Measurements from ENCODE around the gene MAN1A1. TPM values are rescaled to one million over a fixed set of nuclear protein-coding genes. Genes with fewer than 3 reads are reported as not detected.

The MAN1A1 gene
- total and polyA plus RNA-seq, 11 donors, result 5.6 to 30.6 (median 12.6) TPM

DNA sequence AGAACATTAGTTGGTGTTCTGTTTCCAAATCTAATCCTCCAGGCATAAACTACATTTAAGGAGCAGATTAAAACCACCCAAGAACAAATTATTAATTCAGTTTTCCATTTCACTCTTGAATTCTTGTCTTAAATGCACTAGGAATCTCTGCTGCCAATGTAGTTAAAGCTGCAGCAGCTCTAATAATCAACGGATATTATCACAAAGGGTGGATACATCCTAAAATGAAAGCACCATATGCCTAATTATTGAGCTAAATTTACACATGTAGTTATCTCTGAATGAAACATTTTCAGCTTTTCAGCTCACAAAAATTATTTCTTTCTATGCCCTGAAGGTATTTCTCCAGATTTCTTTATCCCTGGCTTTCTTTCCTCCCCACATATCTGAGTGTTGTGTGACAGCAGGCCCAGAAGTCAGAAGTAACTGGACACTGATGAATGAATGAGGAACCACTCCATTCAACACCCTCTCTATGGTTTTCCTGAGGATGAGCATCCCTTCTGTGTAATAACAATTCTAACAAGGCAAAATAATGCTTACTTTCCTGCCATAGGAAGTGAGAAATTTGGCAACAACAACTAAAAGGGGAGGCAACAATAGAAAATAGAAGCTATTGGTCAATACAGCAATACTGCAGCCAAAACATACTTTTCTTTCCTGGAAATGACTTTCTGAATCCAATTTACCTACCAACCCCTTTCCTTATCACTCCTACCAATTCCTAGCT is 14.9 kb downstream of the MAN1A1 start:
- TF ChIP-seq, protein P1, sequence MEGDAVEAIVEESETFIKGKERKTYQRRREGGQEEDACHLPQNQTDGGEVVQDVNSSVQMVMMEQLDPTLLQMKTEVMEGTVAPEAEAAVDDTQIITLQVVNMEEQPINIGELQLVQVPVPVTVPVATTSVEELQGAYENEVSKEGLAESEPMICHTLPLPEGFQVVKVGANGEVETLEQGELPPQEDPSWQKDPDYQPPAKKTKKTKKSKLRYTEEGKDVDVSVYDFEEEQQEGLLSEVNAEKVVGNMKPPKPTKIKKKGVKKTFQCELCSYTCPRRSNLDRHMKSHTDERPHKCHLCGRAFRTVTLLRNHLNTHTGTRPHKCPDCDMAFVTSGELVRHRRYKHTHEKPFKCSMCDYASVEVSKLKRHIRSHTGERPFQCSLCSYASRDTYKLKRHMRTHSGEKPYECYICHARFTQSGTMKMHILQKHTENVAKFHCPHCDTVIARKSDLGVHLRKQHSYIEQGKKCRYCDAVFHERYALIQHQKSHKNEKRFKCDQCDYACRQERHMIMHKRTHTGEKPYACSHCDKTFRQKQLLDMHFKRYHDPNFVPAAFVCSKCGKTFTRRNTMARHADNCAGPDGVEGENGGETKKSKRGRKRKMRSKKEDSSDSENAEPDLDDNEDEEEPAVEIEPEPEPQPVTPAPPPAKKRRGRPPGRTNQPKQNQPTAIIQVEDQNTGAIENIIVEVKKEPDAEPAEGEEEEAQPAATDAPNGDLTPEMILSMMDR (IDR thresholded peaks at IDR 0.05), result no peak
- TF ChIP-seq POLR2A (IDR thresholded peaks at IDR 0.05), result no peak
- Histone ChIP-seq H3K36me3 (peaks cover 0 to 5% (median 0%) of the 10 kb centered on the region in 9 donors), H3K4me3 (no peak overlapping the region), H3K9me3 (no peaks in the 10 kb centered on the region), H3K27me3 (no peaks in the 10 kb centered on the region), H3K4me1 (peaks cover 0 to 65% (median 25%) of the 10 kb centered on the region in 12 donors), H3K27ac (peak overlapping the region in 10 of 12 donors; percentile 4 to 68 (median 30))
- WGBS, 4 donors, result 33 to 38% (median 36%) methylated on average over 1 of the region's 1 CpG
- intact Hi-C loops (cut with DNase I), result no loop called here
- DNase-seq, result no peak
- ATAC-seq, result peak; percentile 15 to 72 (median 68)

DNA sequence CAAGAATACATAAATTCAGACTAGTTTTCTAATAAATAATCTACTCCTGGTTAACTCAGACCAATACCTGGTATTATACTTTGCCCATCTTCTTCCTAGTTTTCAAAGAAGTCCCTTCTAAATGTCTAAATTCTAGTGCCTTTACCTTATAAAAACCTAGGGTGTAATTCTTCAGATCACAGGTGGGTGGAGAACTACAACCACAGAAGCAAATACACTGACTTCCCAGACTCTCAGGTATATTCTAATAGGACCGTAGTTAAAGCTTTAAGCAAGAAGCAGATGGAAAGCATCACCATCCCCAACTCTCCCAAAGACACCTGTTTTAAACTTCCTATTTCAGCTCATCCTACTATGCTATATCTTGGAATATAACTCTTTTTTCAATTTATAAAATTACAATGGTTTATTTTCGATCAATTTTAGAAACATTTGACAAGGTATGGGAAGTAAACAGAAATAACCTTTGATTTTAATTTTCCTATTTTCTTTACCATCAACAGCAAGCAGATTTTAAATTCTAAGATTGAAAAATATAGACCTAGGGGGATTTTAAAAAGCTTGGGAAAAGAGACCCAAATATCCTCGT is 15.8 kb downstream of the MAN1A1 start:
- H3K9me3 ChIP-seq, result no peaks in the 10 kb centered on the region
- peaks cover 0 to 5% (median 0%) of the 10 kb centered on the region in 9 donors for H3K36me3 ChIP-seq
- intact Hi-C loops (cut with DNase I), result no loop called here
- peak in 2 of 4 donors; percentile 38 to 47 for ATAC-seq
- no peak for DNase-seq
- no peaks in the 10 kb centered on the region for H3K27me3 ChIP-seq
- TF ChIP-seq, protein P1 (IDR thresholded peaks at IDR 0.05), result peak; percentile 19 to 53 (median 38)
- no peak for TF ChIP-seq POLR2A (IDR thresholded peaks at IDR 0.05)
- peaks cover 0 to 57% (median 24%) of the 10 kb centered on the region in 12 donors for H3K4me1 ChIP-seq
- WGBS, 4 donors, result 83 to 86% (median 85%) methylated on average over 3 of the region's 3 CpGs
- no peak overlapping the region for H3K4me3 ChIP-seq
- H3K27ac ChIP-seq, result peak overlapping the region in 1 of 12 donors; percentile 68

DNA sequence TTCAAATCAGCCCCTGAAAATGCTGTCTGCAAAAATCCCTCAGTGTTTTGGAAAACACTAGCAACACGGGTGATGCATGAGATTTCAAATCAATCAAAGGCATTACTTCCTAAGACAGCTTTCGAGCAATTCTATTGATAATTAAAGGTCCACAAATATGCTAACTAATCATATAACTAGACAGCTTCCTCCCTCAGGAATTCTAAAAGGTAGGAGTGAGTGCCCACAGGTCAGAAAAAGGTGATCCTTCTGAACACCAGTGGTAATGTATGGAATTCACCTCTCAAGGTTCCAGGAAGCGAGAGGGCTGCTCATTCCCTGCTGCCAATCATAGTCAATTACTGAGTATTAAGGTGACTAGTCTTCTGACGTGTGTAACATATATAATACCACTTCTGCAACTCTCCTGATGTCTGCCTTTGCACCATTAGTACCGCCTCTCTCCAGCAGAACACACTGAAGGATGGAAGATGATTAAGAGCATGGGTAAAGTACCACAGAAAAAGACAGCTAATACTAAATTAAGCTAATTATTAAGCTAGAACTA is 16.4 kb downstream of the MAN1A1 start:
- H3K4me1 ChIP-seq, result peaks cover 0 to 55% (median 21%) of the 10 kb centered on the region in 12 donors
- 93 to 96% (median 94%) methylated on average over 5 of the region's 5 CpGs for WGBS, 4 donors
- H3K36me3 ChIP-seq, result peaks cover 0 to 6% (median 0%) of the 10 kb centered on the region in 9 donors
- no peaks in the 10 kb centered on the region for H3K27me3 ChIP-seq
- intact Hi-C loops (cut with DNase I), result no loop called here
- no peak overlapping the region for H3K27ac ChIP-seq
- no peak overlapping the region for H3K4me3 ChIP-seq
- ATAC-seq (no peak), DNase-seq (no peak)
- no peaks in the 10 kb centered on the region for H3K9me3 ChIP-seq
- TF ChIP-seq POLR2A (IDR thresholded peaks at IDR 0.05), result no peak
- TF ChIP-seq, protein P1 (IDR thresholded peaks at IDR 0.05), result no peak

DNA sequence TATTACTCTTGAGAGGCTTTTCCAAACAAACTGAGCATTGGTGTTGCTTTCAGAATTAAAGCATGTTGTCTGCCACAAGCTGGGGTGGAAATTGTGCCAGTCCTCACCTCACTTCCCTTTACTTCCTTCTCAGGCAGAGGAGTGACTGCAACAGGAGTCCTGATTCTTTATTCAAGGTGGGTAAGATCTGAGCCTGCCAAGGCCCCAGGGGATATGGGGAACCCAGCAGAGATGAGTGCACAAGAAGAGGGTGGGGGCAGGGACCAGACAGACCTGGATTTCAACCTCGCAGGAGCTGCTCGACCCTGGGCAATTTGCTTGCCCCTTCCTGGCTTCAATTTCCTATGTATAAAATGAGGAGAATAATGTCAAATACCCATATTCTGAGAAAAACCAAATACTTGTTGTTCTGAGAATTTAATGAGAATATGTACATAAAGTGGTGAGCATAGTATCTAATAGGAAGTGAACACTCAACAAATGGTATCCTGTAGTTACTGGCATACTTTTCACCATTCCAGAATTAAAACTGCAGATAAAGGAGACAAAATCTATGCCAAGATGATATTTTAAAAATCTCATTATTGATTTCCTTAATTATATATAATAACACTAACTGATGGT is 17.8 kb downstream of the MAN1A1 start:
- H3K4me1 ChIP-seq, result peaks cover 0 to 49% (median 18%) of the 10 kb centered on the region in 12 donors
- no peaks in the 10 kb centered on the region for H3K9me3 ChIP-seq
- H3K27me3 ChIP-seq, result no peaks in the 10 kb centered on the region
- peaks cover 0 to 9% (median 0%) of the 10 kb centered on the region in 9 donors for H3K36me3 ChIP-seq
- intact Hi-C loops (cut with DNase I), result no loop called here
- no peak for ATAC-seq
- no peak overlapping the region for H3K4me3 ChIP-seq
- no peak for DNase-seq
- TF ChIP-seq POLR2A (IDR thresholded peaks at IDR 0.05), result no peak
- TF ChIP-seq, protein P1 (IDR thresholded peaks at IDR 0.05), result no peak
- no peak overlapping the region for H3K27ac ChIP-seq
- 62 to 86% (median 65%) methylated on average over 2 of the region's 2 CpGs for WGBS, 4 donors
